Kidney epithelial cell (primary cell): Measurements from ENCODE around the gene SPEF1. TPM values are rescaled to one million over a fixed set of nuclear protein-coding genes. Genes with fewer than 3 reads are reported as not detected.

ENCODE experiments used
- DNase-seq: peaks from one replicate; pipeline ENCODE4 v3.0.0-alpha.2; 2010; ENCODE audit warnings: low read depth
- H3K27me3 ChIP-seq: 2 replicates; pipeline ENCODE4 v1.6.0; 2011; ENCODE audit warnings: low read length; ENCODE audit not compliant: control insufficient read depth, insufficient read depth
- H3K36me3 ChIP-seq: 2 replicates; pipeline ENCODE4 v1.5.1; 2011; ENCODE audit warnings: low read length; ENCODE audit not compliant: control insufficient read depth, insufficient read depth
- H3K4me3 ChIP-seq: 2 replicates; pipeline ENCODE4 v1.5.1; 2011; ENCODE audit warnings: low read depth, mild to moderate bottlenecking, control low read depth, low read length
- CTCF ChIP-seq: IDR thresholded peaks from 2 replicates; pipeline ENCODE4 v1.5.1; 2011; ENCODE audit warnings: mild to moderate bottlenecking, moderate library complexity, low read length, control low read depth, inconsistent platforms; ENCODE audit not compliant: insufficient read depth, poor library complexity, severe bottlenecking
- total RNA-seq: library from RNA; depleted of rRNA; stranded (reverse); fragments of >200 nt; gene quantifications from 2 replicates; pipeline ENCODE4 v1.2.3, GENCODE V29; 2015

Gene SPEF1
- total RNA-seq, 1 donor from 2014 or later: not detected

GRCh38 chr20:3766422-3767109 is 14.7 kb downstream of the SPEF1 start:
- no peaks in the 10 kb centered on the region for H3K27me3 ChIP-seq
- no peak for TF ChIP-seq CTCF
- no peaks in the 10 kb centered on the region for H3K36me3 ChIP-seq
- no peak for DNase-seq
- peak overlapping the region; percentile 79 for H3K4me3 ChIP-seq

GRCh38 chr20:3765171-3765882 is 15.9 kb downstream of the SPEF1 start:
- no peak for TF ChIP-seq CTCF
- Histone ChIP-seq H3K27me3 (no peaks in the 10 kb centered on the region), H3K36me3 (no peaks in the 10 kb centered on the region), H3K4me3 (no peak overlapping the region)
- DNase-seq: no peak

- DNase-seq: no peak
- Histone ChIP-seq H3K27me3 (no peaks in the 10 kb centered on the region), H3K4me3 (no peak overlapping the region), H3K36me3 (no peaks in the 10 kb centered on the region)
- no peak for TF ChIP-seq CTCF
Measured at GRCh38 chr20:3764659-3765058, 16.6 kb downstream of the SPEF1 start.

GRCh38 chr20:3763671-3764601 is 17.3 kb downstream of the SPEF1 start:
- H3K27me3 ChIP-seq: no peaks in the 10 kb centered on the region
- no peak overlapping the region for H3K4me3 ChIP-seq
- no peak for TF ChIP-seq CTCF
- no peaks in the 10 kb centered on the region for H3K36me3 ChIP-seq
- no peak for DNase-seq

GRCh38 chr20:3760655-3761348 is 20.4 kb downstream of the SPEF1 start:
- H3K36me3 ChIP-seq: peaks cover 4% of the 10 kb centered on the region
- H3K4me3 ChIP-seq: no peak overlapping the region
- DNase-seq: no peak
- no peak for TF ChIP-seq CTCF
- no peaks in the 10 kb centered on the region for H3K27me3 ChIP-seq
